ENCODE results near the gene GAGE12J.
"Not testable (repeated sequence)": the region's sequence is repeated elsewhere in the genome, so short reads cannot be mapped to it uniquely, and the experiment has no call there.

Gene GAGE12J

GRCh38 chrX:49299293-49299692 is 22.5 kb upstream of the GAGE12J start:
- not testable (repeated sequence) for H3K9me3 Mint-ChIP-seq, H3K36me3 Mint-ChIP-seq, H3K27me3 Mint-ChIP-seq, H3K4me3 Mint-ChIP-seq, H3K27ac Mint-ChIP-seq
- peaks cover 11% of the 10 kb centered on the region for H3K4me1 Mint-ChIP-seq

- no peaks in the 10 kb centered on the region for H3K27me3 Mint-ChIP-seq
- H3K36me3 Mint-ChIP-seq: no peaks in the 10 kb centered on the region
- no peaks in the 10 kb centered on the region for H3K9me3 Mint-ChIP-seq
- H3K4me1 Mint-ChIP-seq: peaks cover 11% of the 10 kb centered on the region
- H3K4me3 Mint-ChIP-seq: no peak overlapping the region
- no peak overlapping the region for H3K27ac Mint-ChIP-seq
Observed at GRCh38 chrX:49300703-49301102, 21.1 kb upstream of the GAGE12J start.

GRCh38 chrX:49303346-49303745 is 18.5 kb upstream of the GAGE12J start, which contains the start of gene GAGE10:
GAGE10 (plus strand) TSS chrX:49303646; CDS start chrX:49304860, 1,214 bp downstream.
- H3K4me1 Mint-ChIP-seq: peaks cover 1% of the 10 kb centered on the region
- H3K27me3 Mint-ChIP-seq: no peaks in the 10 kb centered on the region
- no peaks in the 10 kb centered on the region for H3K9me3 Mint-ChIP-seq
- no peak within 1 kb of the TSS for H3K4me3 Mint-ChIP-seq
- no peaks in the 10 kb centered on the region for H3K36me3 Mint-ChIP-seq
- no peak within 1 kb of the TSS for H3K27ac Mint-ChIP-seq

GRCh38 chrX:49307775-49308174 is 14.1 kb upstream of the GAGE12J start:
- H3K36me3 Mint-ChIP-seq, H3K9me3 Mint-ChIP-seq, H3K27me3 Mint-ChIP-seq, H3K4me3 Mint-ChIP-seq, H3K27ac Mint-ChIP-seq: not testable (repeated sequence)
- H3K4me1 Mint-ChIP-seq: peaks cover 22% of the 10 kb centered on the region

GRCh38 chrX:49308604-49309269 is 13.1 kb upstream of the GAGE12J start:
- Mint-ChIP-seq H3K9me3 (no peaks in the 10 kb centered on the region), H3K36me3 (no peaks in the 10 kb centered on the region), H3K27ac (peak overlapping the region; percentile 96), H3K4me1 (peaks cover 22% of the 10 kb centered on the region), H3K27me3 (no peaks in the 10 kb centered on the region), H3K4me3 (peak overlapping the region; percentile 88)

GRCh38 chrX:49309401-49309981 is 12.3 kb upstream of the GAGE12J start:
- Mint-ChIP-seq H3K27ac (peak overlapping the region; percentile 96), H3K4me1 (peaks cover 22% of the 10 kb centered on the region), H3K4me3 (peak overlapping the region; percentile 88), H3K27me3 (no peaks in the 10 kb centered on the region), H3K36me3 (no peaks in the 10 kb centered on the region), H3K9me3 (no peaks in the 10 kb centered on the region)

- peak overlapping the region; percentile 88 for H3K4me3 Mint-ChIP-seq
- peak overlapping the region; percentile 96 for H3K27ac Mint-ChIP-seq
- H3K4me1 Mint-ChIP-seq: peaks cover 22% of the 10 kb centered on the region
- H3K9me3 Mint-ChIP-seq: no peaks in the 10 kb centered on the region
- no peaks in the 10 kb centered on the region for H3K36me3 Mint-ChIP-seq
- H3K27me3 Mint-ChIP-seq: no peaks in the 10 kb centered on the region
Observed at GRCh38 chrX:49310371-49310770, 11.5 kb upstream of the GAGE12J start.

- Mint-ChIP-seq H3K4me3 (no peak overlapping the region), H3K4me1 (peaks cover 22% of the 10 kb centered on the region), H3K27ac (no peak overlapping the region), H3K27me3 (no peaks in the 10 kb centered on the region), H3K9me3 (no peaks in the 10 kb centered on the region), H3K36me3 (no peaks in the 10 kb centered on the region)
Observed at GRCh38 chrX:49312176-49312575, 9.7 kb upstream of the GAGE12J start.

GRCh38 chrX:49316085-49316484 is 5.8 kb upstream of the GAGE12J start:
- no peaks in the 10 kb centered on the region for H3K27me3 Mint-ChIP-seq
- no peaks in the 10 kb centered on the region for H3K4me1 Mint-ChIP-seq
- no peaks in the 10 kb centered on the region for H3K36me3 Mint-ChIP-seq
- no peaks in the 10 kb centered on the region for H3K9me3 Mint-ChIP-seq
- no peak overlapping the region for H3K4me3 Mint-ChIP-seq
- no peak overlapping the region for H3K27ac Mint-ChIP-seq

- H3K9me3 Mint-ChIP-seq, H3K27ac Mint-ChIP-seq, H3K4me1 Mint-ChIP-seq, H3K27me3 Mint-ChIP-seq, H3K36me3 Mint-ChIP-seq, H3K4me3 Mint-ChIP-seq: not testable (repeated sequence)
Observed at GRCh38 chrX:49322266-49322665, 429 bp downstream of the GAGE12J start.

- H3K36me3 Mint-ChIP-seq, H3K9me3 Mint-ChIP-seq, H3K4me3 Mint-ChIP-seq, H3K4me1 Mint-ChIP-seq, H3K27ac Mint-ChIP-seq, H3K27me3 Mint-ChIP-seq: not testable (repeated sequence)
Observed at GRCh38 chrX:49323735-49324134, 1.9 kb downstream of the GAGE12J start.

- not testable (repeated sequence) for H3K36me3 Mint-ChIP-seq, H3K4me3 Mint-ChIP-seq, H3K27me3 Mint-ChIP-seq, H3K9me3 Mint-ChIP-seq, H3K4me1 Mint-ChIP-seq, H3K27ac Mint-ChIP-seq
Observed at GRCh38 chrX:49330421-49330820, 8.6 kb downstream of the GAGE12J start.

GRCh38 chrX:49331282-49331681 is 9.4 kb downstream of the GAGE12J start, which contains the start of gene GAGE13:
GAGE13 (plus strand) TSS chrX:49331582; CDS start chrX:49332738, 1,156 bp downstream.
- H3K36me3 Mint-ChIP-seq, H3K27me3 Mint-ChIP-seq, H3K9me3 Mint-ChIP-seq, H3K4me1 Mint-ChIP-seq, H3K4me3 Mint-ChIP-seq, H3K27ac Mint-ChIP-seq: not testable (repeated sequence)

GRCh38 chrX:49331841-49332240 is 10.0 kb downstream of the GAGE12J start:
- H3K4me1 Mint-ChIP-seq, H3K4me3 Mint-ChIP-seq, H3K27me3 Mint-ChIP-seq, H3K27ac Mint-ChIP-seq, H3K36me3 Mint-ChIP-seq, H3K9me3 Mint-ChIP-seq: not testable (repeated sequence)

- not testable (repeated sequence) for H3K36me3 Mint-ChIP-seq, H3K27me3 Mint-ChIP-seq, H3K4me1 Mint-ChIP-seq, H3K27ac Mint-ChIP-seq, H3K9me3 Mint-ChIP-seq, H3K4me3 Mint-ChIP-seq
Observed at GRCh38 chrX:49341449-49341848, 19.6 kb downstream of the GAGE12J start.

- not testable (repeated sequence) for H3K27ac Mint-ChIP-seq, H3K9me3 Mint-ChIP-seq, H3K27me3 Mint-ChIP-seq, H3K4me3 Mint-ChIP-seq, H3K4me1 Mint-ChIP-seq, H3K36me3 Mint-ChIP-seq
Observed at GRCh38 chrX:49344496-49345175, 22.8 kb downstream of the GAGE12J start.
